Coronary artery (tissue), 2 donors: ENCODE measurements around the gene TICRR.

Experiments used
- DNase-seq: peaks from one replicate; pipeline ENCODE4 v3.0.0-alpha.2; 2017; ENCODE audit warnings: low spot score
- H3K27ac ChIP-seq, 2 donors: fragments of 200-600 bp; sonication (generic); one replicate each; pipeline ENCODE4 v1.5.1; 2016 to 2019
- H3K4me3 ChIP-seq: fragments of 200-600 bp; sonication (generic); 2 replicates; pipeline ENCODE4 v1.5.1; 2016; ENCODE audit warnings: mild to moderate bottlenecking, moderate library complexity
- CTCF ChIP-seq: fragments of 200-600 bp; sonication (generic); IDR thresholded peaks from one replicate; pipeline ENCODE4 v1.5.1; 2019; ENCODE audit warnings: antibody characterized with exemption

TICRR gene

GRCh38 chr15:89666858-89667705 lies 91.8 kb downstream of the TICRR start:
- no peak for TF ChIP-seq CTCF
- DNase-seq: no peak
- no peak overlapping the region for H3K4me3 ChIP-seq
- H3K27ac ChIP-seq: peak overlapping the region in 1 of 2 donors; percentile 96

- DNase-seq: no peak
- peak overlapping the region in 1 of 2 donors; percentile 17 for H3K27ac ChIP-seq
- TF ChIP-seq CTCF: no peak
- H3K4me3 ChIP-seq: no peak overlapping the region
Observed at GRCh38 chr15:89667706-89667960, 92.4 kb downstream of the TICRR start.

- DNase-seq: no peak
- TF ChIP-seq CTCF: no peak
- Histone ChIP-seq H3K27ac (no peak overlapping the region), H3K4me3 (no peak overlapping the region)
Observed at GRCh38 chr15:89668171-89668570, 92.9 kb downstream of the TICRR start.

GRCh38 chr15:89669309-89669865 lies 94.1 kb downstream of the TICRR start:
- no peak for TF ChIP-seq CTCF
- Histone ChIP-seq H3K4me3 (no peak overlapping the region), H3K27ac (no peak overlapping the region)
- peak; percentile 64 for DNase-seq

- peak; percentile 71 for DNase-seq
- TF ChIP-seq CTCF: no peak
- Histone ChIP-seq H3K27ac (no peak overlapping the region), H3K4me3 (no peak overlapping the region)
Observed at GRCh38 chr15:89669941-89670340, 94.7 kb downstream of the TICRR start.

GRCh38 chr15:89670971-89671560 lies 95.8 kb downstream of the TICRR start:
- Histone ChIP-seq H3K27ac (peak overlapping the region in 1 of 2 donors; percentile 89), H3K4me3 (no peak overlapping the region)
- DNase-seq: no peak
- TF ChIP-seq CTCF: no peak

GRCh38 chr15:89671687-89672086 lies 96.4 kb downstream of the TICRR start:
- DNase-seq: no peak
- H3K27ac ChIP-seq: peak overlapping the region; percentile 66 to 89
- H3K4me3 ChIP-seq: no peak overlapping the region
- TF ChIP-seq CTCF: no peak
